ENCODE data around the gene ADGRL3.

DNA sequence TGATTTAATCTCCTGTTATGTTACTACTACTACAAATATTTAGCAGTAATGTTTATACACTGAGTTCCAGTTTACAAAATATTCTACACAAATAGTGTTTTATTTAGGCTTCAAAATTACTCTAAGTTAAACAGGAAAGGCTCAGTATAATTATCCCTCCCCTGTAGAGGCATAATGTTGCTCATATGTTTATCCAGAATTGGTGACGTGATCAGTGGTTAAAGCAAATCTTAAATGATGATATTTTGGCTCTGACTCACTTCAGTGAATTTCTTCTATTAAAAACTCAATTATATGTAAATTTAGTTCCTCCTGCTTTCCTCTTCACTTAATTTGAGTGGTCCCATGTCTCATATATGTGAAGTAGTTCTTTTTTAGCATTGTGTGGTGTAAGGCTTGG is 438.5 kb downstream of the ADGRL3 start:
- no peak for TF ChIP-seq POLR2A (IDR thresholded peaks at IDR 0.05; ENCODE audit: low read length)
- no peak for TF ChIP-seq GATA1 (IDR thresholded peaks at IDR 0.05; ENCODE audit: low read depth, low read length)

Measured in erythroblast (primary cell).